ENCODE data around the gene THRSP. TPM values are rescaled to one million over a fixed set of nuclear protein-coding genes. Genes with fewer than 3 reads are reported as not detected.

The THRSP gene
- total RNA-seq, 1 experiment from 2014 or later: not detected

Other genes with a start within 250 kb of the THRSP start
- gene RSF1, start 243.1 kb upstream of the THRSP start, total RNA-seq (2014; rRNA removed; shearing (Covaris generic)): 14.9 and 31.4 TPM in 2 replicates
- 7.9 and 15.7 TPM in 2 replicates for gene AAMDC, start 242.7 kb upstream of the THRSP start, total RNA-seq (2014; rRNA removed; shearing (Covaris generic))
- gene INTS4, start 69.2 kb upstream of the THRSP start, total RNA-seq (2014; rRNA removed; shearing (Covaris generic)): 16.8 and 23.0 TPM in 2 replicates
- gene KCTD14, start 40.6 kb upstream of the THRSP start, total RNA-seq (2014; rRNA removed; shearing (Covaris generic)): 9.6 and 16.9 TPM in 2 replicates
- gene NDUFC2, start 16.0 kb downstream of the THRSP start, total RNA-seq (2014; rRNA removed; shearing (Covaris generic)): 175 and 183 TPM in 2 replicates
- 81.4 and 92.4 TPM in 2 replicates for gene ALG8, start 75.8 kb downstream of the THRSP start, total RNA-seq (2014; rRNA removed; shearing (Covaris generic))
- gene KCTD21, start 124.8 kb downstream of the THRSP start, total RNA-seq (2014; rRNA removed; shearing (Covaris generic)): 3.1 and 4.3 TPM in 2 replicates
- gene USP35, start 125.1 kb downstream of the THRSP start, total RNA-seq (2014; rRNA removed; shearing (Covaris generic)): 7.5 and 12.7 TPM in 2 replicates